HG03280 (cell line): ENCODE data around the gene DLG2.

Source experiments
- ATAC-seq: cut with Tn5 transposase; IDR thresholded peaks from one replicate; pipeline ENCODE4 v1.9.1; 2021; ENCODE audit warnings: mild to moderate bottlenecking, moderate library complexity; ENCODE audit not compliant: unreplicated experiment

The DLG2 gene

GRCh38 chr11:84091212-84091986 is 1535.7 kb downstream of the DLG2 start:
- ATAC-seq = no peak

DNA sequence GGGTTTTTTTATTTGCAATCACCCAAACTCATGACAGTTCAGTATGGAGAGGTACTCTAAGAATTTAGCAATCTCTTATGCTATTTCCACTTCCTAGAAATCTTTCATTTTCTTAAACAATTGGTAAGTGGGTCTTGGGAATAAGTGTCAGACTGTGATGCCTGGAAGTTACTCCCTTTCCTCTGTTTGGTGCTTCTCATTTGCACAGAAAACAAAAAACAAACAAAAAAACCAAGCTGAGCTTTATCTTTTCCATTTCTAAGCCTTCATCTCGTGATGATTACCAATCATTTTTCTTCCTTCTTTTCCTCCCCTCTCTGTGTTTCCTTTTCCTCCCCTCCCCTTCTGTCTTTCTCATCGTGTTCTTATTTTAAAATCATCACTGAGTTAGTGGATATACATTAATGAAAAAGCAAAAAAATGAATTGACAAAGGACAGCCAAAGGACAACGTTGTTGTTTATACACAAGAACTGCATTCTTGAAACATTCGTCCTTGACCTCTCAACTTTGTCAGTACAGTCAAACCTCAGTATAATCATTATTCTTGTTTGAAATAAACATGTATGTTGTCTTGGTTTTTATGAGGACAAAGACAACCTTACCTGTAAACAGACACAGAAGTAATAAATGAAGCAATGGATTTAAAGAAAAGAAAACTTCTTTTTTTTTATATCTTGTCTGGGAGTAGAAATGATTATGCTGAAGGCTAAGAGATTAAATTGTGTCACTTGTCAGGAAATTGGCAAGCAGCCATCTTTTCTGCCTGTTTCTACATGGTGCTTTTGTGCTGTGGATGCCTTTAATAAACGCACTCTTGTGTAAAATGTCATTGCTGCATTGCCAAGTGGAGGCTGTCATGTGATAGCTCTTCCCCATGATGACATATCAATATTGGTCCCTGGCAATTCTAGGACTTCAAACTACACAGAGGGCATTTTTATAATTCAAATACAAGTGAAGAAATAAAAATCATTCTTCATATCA is 1537.8 kb downstream of the DLG2 start:
- ATAC-seq = no peak

DNA sequence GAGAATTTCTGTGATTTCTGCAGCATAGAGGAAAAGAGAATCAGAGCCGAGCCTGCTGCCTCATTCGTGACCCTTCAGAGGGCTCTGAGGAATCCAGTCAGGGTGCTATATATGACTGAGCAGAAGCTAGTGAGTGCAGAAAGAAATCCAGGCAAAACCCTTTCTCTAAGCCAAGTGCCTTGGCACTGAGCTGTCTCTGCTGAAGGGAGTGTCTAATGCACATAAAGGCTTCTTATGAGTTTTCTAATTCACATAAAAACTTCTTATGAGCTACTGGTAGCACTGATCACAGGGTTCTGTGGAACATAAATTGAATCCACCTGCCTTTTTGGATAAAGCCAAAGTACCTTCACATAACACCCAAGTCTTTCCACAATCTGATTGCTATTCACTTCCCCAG is 1555.3 kb downstream of the DLG2 start:
- ATAC-seq = no peak

GRCh38 chr11:84069048-84069447 is 1558.1 kb downstream of the DLG2 start:
- no peak for ATAC-seq

DNA sequence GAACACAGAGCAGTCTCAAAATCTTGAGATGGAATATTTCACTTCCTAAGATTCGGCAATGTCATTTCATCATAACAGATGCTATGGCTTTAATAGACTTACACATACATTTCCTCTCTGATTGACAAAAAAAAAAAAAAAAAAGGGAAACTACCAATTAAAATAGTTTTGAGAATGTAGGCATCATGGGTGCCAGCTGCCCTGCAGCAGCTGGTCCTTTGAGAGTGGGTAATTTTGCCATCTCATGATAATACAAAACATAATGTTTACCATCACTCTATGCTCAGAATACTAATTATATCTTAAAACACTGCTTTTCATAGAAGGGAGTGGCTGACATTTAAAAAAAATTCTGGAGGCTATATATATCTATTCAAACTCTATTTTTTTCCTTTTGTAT is 1565.4 kb downstream of the DLG2 start:
- ATAC-seq = no peak

- no peak for ATAC-seq
Observed at GRCh38 chr11:84056653-84057376, 1570.3 kb downstream of the DLG2 start.

GRCh38 chr11:84045146-84045545 is 1582.0 kb downstream of the DLG2 start:
- no peak for ATAC-seq

- ATAC-seq = no peak
Observed at GRCh38 chr11:84044706-84045105, 1582.4 kb downstream of the DLG2 start.

GRCh38 chr11:84036664-84037194 is 1590.4 kb downstream of the DLG2 start:
- no peak for ATAC-seq

DNA sequence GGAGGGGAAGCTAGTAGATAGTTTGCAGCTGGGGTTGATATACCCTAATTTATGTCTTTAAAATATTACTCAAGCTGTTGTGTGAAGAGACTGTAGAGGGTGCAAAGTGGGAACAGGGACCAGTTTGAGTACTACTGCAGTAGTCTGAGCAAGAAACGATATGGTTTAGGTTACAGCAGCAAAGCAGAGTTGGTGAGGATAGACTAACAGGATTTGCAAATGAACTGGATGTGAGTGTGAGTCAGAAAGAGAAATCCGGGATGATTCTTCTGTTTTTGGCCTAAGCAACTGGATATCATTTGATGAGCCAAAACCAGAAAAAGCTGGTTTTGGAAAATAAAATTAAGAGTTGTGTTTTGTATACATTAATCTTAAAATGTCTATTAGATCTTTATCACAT is 1591.5 kb downstream of the DLG2 start:
- ATAC-seq = no peak

- no peak for ATAC-seq
Observed at GRCh38 chr11:84034484-84034883, 1592.7 kb downstream of the DLG2 start.

DNA sequence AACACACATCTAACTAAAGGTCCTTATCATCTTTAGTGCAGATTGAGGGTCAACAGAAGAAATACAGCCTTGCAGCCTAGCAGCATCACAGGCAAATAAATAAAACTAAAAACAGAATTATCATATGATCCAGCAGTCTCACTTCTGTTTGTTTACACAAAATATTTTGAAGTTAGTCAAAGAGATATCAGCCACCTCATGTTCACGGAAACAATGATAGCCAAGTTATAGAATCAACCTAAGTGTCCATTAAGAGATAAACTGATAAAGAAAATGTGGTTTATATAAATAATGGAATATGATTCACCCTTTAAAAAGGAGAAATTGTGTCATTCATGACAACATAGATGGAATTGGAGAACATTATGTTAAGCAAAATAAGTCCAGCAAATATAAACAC is 1602.9 kb downstream of the DLG2 start:
- ATAC-seq = no peak

DNA sequence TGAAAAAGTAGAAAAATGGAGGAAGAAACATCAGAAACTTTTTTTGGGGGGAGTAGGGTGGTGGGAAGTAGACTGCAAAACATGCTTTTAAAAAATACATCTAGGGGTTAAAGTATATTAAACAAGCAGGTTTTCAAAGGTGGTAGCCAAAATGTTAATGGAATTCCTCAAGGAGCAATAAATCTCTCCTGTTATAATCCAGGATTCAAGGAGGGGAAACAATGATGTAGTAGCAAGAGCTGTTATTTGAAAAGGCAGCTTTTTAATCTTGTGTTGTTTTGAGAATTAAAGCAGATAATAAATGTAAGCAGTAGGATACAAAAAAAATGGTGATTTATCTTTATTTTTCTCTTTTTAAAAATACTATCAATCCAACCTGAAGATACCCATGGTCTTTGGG is 1604.4 kb downstream of the DLG2 start:
- no peak for ATAC-seq

- no peak for ATAC-seq
Observed at GRCh38 chr11:84022201-84022600, 1604.9 kb downstream of the DLG2 start.

DNA sequence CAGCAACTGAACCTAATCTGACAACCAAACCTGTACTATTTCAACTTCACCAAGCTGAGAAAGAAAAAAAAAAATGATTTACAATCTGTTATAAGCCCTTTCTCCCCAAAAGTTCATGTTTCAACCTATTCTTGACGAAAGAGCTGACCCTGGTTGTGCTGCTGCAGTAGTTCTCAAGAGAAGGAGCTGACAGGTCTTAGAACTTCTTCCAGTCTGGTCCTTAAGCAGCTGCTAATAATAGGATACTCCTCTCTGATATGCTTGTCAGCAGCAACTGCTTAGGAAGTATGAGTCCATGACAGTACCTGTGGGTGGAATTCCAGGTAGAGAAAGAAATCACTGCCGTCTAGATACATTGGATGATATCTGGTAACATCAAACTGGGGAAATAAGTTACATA is 1605.9 kb downstream of the DLG2 start:
- ATAC-seq = no peak

- ATAC-seq = no peak
Observed at GRCh38 chr11:84019571-84020194, 1607.5 kb downstream of the DLG2 start.

GRCh38 chr11:84014539-84014938 is 1612.6 kb downstream of the DLG2 start:
- ATAC-seq = no peak

- no peak for ATAC-seq
Observed at GRCh38 chr11:84012171-84012826, 1614.8 kb downstream of the DLG2 start.

DNA sequence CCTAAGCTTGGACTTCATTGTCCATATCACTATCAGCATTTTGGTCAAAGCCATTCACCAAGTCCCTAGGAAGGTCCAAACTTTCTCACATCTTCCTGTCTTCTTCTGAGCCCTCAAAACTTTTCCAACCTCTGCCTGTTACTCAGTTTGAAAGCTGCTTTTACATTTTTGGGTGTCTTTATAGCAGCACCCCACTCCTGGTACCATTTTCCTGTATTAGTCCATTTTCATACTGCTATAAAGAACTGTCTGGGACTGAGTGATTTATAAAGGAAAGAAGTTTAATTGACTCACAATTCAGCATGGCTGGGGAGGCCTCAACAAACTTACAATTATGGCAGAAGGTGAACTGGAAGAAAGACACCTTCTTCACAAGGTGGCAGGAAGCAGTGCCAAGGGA is 1624.0 kb downstream of the DLG2 start:
- ATAC-seq = no peak

DNA sequence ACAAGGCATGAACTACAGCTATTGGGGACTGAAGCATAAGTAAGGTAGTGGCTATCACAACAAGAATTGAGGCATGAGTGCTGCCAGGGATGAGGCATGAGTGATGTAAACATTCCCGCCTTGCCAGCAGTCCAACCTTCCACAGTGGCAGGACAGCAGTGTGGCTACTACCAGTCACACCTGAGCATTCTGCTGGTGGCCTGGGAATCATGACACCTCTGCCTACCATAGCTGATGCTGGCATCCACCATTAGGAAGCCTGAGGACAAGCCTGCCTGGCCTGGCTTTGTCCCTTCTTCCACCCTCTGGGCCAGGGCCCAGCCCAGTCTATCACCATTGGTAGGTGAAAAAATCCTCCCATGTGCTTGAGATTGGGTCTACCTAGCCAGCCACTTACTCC is 1628.2 kb downstream of the DLG2 start:
- ATAC-seq = no peak
